Sciatic nerve (tissue), 2 donors: ENCODE measurements around the gene MYOT. TPM values are rescaled to one million over a fixed set of nuclear protein-coding genes. Genes with fewer than 3 reads are reported as not detected.

Experiments
- ATAC-seq: fragments of 200-7000 bp; cut with Tn5 transposase; one replicate; pipeline ENCODE4 v1.9.1; 2020; ENCODE audit warnings: mild to moderate bottlenecking, moderate library complexity
- DNase-seq: peaks from one replicate; pipeline ENCODE4 v3.0.0-alpha.2; 2020; ENCODE audit warnings: low spot score
- intact Hi-C: fragments of 100-400 bp; cut with DNase I; formaldehyde crosslinking; loops from one replicate; pipeline ENCODE4 v1.14.2; 2022
- total RNA-seq: library from RNA; stranded (reverse); fragmentation: NEBNext Ultra II Directional; extraction: Animal tissue kit (Norgen Biotek cat#: 25700); gene quantifications from one replicate; pipeline ENCODE4 v1.2.1, GENCODE V29; 2021
- donor health status: DM: no; HTN: no; CAD: no.
- donor health status: DM: no; HTN: no; CAD: no.

Gene MYOT
- total RNA-seq: 10.9 TPM

GRCh38 chr5:137867664-137868063 lies at the start of gene MYOT:
MYOT (plus strand) TSS chr5:137867860; CDS start chr5:137870652, 2,792 bp downstream.
- DNase-seq: no peak
- intact Hi-C loops: no loop called here
- ATAC-seq: no peak

GRCh38 chr5:137819766-137820165 lies 47.9 kb upstream of the MYOT start:
- ATAC-seq (no peak), DNase-seq (no peak)
- intact Hi-C loops: no loop called here

- intact Hi-C loops: no loop called here
- ATAC-seq (no peak), DNase-seq (no peak)
Observed at GRCh38 chr5:137822158-137822764, 45.4 kb upstream of the MYOT start.

GRCh38 chr5:137822984-137823383 lies 44.7 kb upstream of the MYOT start:
- ATAC-seq: no peak

GRCh38 chr5:137825165-137825564 lies 42.5 kb upstream of the MYOT start:
- no peak for ATAC-seq
- DNase-seq: no peak
- intact Hi-C loops: no loop called here

More at GRCh38 chr5:137822984-137823383, 44.7 kb upstream of the MYOT start:
- intact Hi-C loops: no loop called here
- DNase-seq: no peak

- intact Hi-C loops: no loop called here
- ATAC-seq: no peak
Observed at GRCh38 chr5:137826067-137826466, 41.6 kb upstream of the MYOT start.

GRCh38 chr5:137828180-137828579 lies 39.5 kb upstream of the MYOT start:
- intact Hi-C loops: no loop called here
- no peak for ATAC-seq
- DNase-seq: no peak

More at GRCh38 chr5:137826067-137826466, 41.6 kb upstream of the MYOT start:
- no peak for DNase-seq

- ATAC-seq: no peak
- no peak for DNase-seq
- intact Hi-C loops: no loop called here
Observed at GRCh38 chr5:137828664-137829063, 39.0 kb upstream of the MYOT start.

- ATAC-seq (no peak), DNase-seq (no peak)
- intact Hi-C loops: no loop called here
Observed at GRCh38 chr5:137831105-137831504, 36.6 kb upstream of the MYOT start.

GRCh38 chr5:137831526-137831925 lies 36.1 kb upstream of the MYOT start:
- DNase-seq (no peak), ATAC-seq (peak; percentile 53)
- intact Hi-C loops: no loop called here

- DNase-seq (no peak), ATAC-seq (no peak)
- intact Hi-C loops: no loop called here
Observed at GRCh38 chr5:137832416-137832815, 35.2 kb upstream of the MYOT start.

GRCh38 chr5:137833463-137833862 lies 34.2 kb upstream of the MYOT start:
- intact Hi-C loops: no loop called here
- DNase-seq (no peak), ATAC-seq (no peak)

GRCh38 chr5:137834498-137835049 lies 33.1 kb upstream of the MYOT start:
- intact Hi-C loops: no loop called here
- DNase-seq: no peak
- ATAC-seq: no peak

- intact Hi-C loops: no loop called here
- DNase-seq: no peak
- ATAC-seq: no peak
Observed at GRCh38 chr5:137836298-137836697, 31.4 kb upstream of the MYOT start.

GRCh38 chr5:137836997-137837396 lies 30.7 kb upstream of the MYOT start:
- no peak for DNase-seq
- no peak for ATAC-seq
- intact Hi-C loops: no loop called here

GRCh38 chr5:137837491-137838394 lies 29.9 kb upstream of the MYOT start:
- ATAC-seq: no peak
- intact Hi-C loops: no loop called here

GRCh38 chr5:137838976-137839375 lies 28.7 kb upstream of the MYOT start:
- no peak for DNase-seq
- intact Hi-C loops: no loop called here
- no peak for ATAC-seq

More at GRCh38 chr5:137837491-137838394, 29.9 kb upstream of the MYOT start:
- DNase-seq: no peak

- DNase-seq (no peak), ATAC-seq (no peak)
- intact Hi-C loops: no loop called here
Observed at GRCh38 chr5:137842296-137842695, 25.4 kb upstream of the MYOT start.

- intact Hi-C loops: no loop called here
- no peak for DNase-seq
- no peak for ATAC-seq
Observed at GRCh38 chr5:137843676-137844299, 23.9 kb upstream of the MYOT start.

GRCh38 chr5:137845472-137845871 lies 22.2 kb upstream of the MYOT start:
- ATAC-seq (no peak), DNase-seq (no peak)
- intact Hi-C loops: no loop called here
